ENCODE results near the gene STX1B.
"Not testable (repeated sequence)": the region's sequence is repeated elsewhere in the genome, so short reads cannot be mapped to it uniquely, and the experiment has no call there.

The STX1B gene

DNA sequence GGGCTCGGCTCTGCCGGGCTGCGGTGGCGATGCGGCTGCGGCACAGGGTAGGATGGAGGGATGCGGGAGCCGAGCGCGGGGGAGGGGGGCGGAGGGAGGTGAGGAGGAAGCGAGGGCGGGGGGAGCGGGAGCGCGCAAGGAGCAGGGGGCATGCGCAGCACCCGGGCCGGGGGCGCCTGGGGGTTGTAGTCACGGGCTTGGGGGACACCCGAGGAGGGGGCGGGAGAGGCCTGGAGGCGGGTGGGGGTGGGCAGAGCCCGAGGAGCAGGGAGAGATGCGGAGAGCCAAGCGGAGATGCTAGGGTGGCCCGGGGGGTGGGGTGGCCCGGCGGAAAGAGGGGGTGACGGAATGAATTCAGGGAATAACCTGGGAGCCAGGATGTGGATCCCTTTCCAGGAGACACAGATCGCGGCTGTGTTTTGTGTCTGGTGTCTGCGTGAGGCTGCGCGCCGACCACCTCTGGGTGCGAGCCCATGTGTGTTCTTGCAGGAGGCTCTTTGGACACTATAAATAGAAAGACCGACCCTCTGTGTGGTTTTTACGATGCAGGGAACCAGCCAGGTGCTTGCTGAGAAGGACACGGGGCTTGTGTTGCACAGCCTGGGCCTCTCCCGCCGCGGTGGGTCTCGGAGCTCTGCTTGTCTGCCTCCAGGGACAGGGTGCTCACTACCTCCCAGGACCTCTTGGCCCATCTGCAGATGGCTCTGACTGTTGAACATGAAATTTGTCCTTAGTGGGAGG lies at the start of gene STX1B:
Gene STX1B, minus strand, starts transcription at position 54 of the 741 bp plus-strand sequence. CDS start 242 bp downstream, outside the sequence.
- peak; percentile 59 for DNase-seq

DNA sequence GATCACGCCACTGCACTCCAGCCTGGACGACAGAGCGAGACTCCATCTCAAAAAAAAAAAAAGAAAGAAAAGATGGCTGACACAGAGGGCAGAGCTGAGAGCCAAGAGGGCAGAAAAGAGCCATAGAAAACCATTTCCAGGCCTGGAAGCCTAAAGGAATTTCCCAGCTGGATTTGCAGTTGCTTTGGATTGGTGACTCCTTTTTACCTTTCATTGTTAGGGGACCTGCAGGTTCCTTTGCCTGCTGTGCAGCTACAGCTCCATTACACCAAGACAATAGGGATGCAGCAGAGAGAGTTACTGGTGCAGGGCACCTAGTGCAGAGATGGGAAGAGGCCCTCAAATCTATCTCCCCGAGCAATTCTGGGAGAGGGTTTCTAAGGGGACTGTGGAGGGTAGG lies 45.2 kb upstream of the STX1B start:
- no peak for DNase-seq

DNA sequence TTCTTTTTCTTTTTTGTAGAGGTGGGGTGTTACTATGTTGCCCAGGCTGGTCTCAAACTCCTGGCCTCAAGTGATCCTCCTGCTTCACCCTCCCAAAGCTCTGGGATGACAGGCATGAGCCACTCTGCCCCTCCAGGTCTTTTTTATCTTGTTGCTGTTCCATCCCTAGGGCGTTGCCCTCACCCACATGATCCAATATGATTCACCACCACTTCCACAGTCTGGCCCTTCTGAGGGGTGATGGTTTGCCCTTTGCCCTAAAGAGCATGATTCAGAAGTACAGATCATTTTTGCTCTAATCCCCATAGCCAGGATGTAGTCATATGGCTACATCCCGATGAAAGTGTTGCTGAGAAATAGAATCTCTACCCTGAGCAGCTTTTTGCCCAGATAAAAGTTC lies 41.7 kb upstream of the STX1B start:
- no peak for DNase-seq

GRCh38 chr16:31050280-31051030 lies 40.0 kb upstream of the STX1B start:
- DNase-seq, result no peak

GRCh38 chr16:31043898-31044481 lies 33.6 kb upstream of the STX1B start:
- DNase-seq, result no peak

DNA sequence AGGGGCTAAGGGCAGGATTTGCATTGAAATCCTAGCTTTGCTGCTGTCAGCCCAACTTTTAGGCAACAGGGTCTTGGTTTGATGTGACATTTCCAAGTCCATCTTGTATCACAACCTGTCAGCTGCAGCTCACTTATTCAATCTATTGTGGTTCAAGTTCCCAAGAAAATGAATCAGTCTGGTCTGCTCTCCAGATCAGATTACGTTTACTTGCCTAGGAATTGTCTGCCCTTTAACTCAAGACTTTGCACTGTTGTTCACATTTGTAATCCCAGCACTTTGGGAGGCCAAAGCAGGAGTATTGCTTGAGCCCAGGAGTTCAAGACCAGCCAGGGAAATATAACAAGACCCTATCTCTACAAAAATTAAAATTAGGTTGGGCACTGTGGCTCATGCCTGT lies 32.9 kb upstream of the STX1B start:
- no peak for DNase-seq

GRCh38 chr16:31042866-31043265 lies 32.4 kb upstream of the STX1B start:
- DNase-seq, result no peak

- DNase-seq, result no peak
These were observed 28.6 kb upstream of the STX1B start for GRCh38 chr16:31038993-31039392.

GRCh38 chr16:31036691-31037090 lies 26.3 kb upstream of the STX1B start:
- DNase-seq, result no peak

DNA sequence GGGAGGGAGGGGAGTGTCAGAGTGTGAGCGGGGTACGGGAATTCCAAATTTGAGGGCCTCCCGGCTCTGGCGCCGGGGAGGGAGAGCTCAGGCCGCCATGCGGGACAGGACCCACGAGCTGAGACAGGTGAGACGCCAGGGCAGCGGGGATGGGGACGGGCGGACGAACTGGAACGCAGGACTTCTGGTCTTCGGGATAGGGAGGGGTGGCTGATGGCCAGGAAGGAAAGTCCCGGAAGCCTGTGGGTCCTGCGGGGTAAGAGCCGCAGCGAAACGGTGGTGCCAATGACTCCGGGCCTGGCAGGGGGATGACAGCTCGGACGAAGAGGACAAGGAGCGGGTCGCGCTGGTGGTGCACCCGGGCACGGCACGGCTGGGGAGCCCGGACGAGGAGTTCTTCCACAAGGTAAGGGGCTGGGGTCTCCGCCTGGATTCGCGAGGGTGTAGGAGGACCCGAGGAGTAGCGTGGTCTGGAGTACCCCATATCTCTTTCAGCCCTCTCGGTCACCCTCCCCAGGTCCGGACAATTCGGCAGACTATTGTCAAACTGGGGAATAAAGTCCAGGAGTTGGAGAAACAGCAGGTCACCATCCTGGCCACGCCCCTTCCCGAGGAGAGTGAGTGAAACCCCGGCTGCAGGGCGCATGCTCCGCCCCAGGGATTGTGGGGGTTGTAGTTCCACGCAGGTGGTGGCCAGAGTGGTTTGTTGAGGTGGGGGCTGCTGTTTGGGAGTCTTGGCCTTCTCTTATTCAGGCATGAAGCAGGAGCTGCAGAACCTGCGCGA lies 23.5 kb upstream of the STX1B start:
- DNase-seq, result peak; percentile 86

- peak; percentile 94 for DNase-seq
These were observed 22.6 kb upstream of the STX1B start, which contains the start of gene STX4 for GRCh38 chr16:31032736-31033708. STX4 (plus strand) TSS chr16:31033558; CDS start chr16:31033806, 248 bp downstream.

DNA sequence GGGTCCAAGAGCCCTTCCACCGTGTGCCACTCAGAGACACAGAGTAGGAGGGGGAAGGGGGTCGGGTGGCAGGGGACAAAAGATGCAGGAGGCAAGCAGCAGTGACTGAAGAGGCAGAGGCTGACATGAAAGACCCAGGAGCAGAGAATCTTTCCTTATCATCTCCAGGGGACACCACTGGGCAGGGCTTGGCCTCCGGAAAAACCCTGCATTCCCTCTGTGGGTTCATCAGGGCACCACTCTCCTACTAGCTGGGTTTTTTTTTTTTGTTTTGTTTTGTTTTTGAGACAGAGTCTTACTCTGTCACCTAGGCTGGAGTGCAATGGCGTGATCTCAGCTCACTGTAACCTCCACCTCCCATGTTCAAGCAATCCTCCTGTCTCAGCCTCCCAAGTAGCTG lies 20.8 kb upstream of the STX1B start:
- DNase-seq, result no peak

GRCh38 chr16:31029272-31029671 lies 18.8 kb upstream of the STX1B start:
- DNase-seq, result no peak

DNA sequence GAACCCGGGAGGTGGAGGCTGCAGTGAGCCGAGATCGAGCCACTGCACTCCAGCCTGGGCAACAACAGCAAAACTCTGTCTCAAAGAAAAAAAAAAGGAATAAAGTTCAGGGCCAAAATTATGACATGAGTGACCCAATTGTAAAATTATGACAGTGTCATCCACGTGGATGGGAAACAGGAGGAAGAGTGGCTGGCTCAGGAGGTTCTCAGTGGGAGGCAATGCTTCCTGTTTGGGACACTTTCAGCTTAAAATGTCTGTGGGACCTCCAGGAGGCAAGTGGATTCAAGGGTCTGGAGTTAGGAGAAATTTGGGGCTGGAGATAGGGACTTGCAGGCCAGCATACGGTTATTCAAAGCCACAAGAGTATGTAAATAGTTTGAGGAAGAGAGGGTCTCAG lies 14.9 kb upstream of the STX1B start:
- DNase-seq, result no peak

GRCh38 chr16:31023627-31024226 lies 13.3 kb upstream of the STX1B start:
- DNase-seq, result no peak

GRCh38 chr16:31023252-31023602 lies 12.8 kb upstream of the STX1B start:
- no peak for DNase-seq

DNA sequence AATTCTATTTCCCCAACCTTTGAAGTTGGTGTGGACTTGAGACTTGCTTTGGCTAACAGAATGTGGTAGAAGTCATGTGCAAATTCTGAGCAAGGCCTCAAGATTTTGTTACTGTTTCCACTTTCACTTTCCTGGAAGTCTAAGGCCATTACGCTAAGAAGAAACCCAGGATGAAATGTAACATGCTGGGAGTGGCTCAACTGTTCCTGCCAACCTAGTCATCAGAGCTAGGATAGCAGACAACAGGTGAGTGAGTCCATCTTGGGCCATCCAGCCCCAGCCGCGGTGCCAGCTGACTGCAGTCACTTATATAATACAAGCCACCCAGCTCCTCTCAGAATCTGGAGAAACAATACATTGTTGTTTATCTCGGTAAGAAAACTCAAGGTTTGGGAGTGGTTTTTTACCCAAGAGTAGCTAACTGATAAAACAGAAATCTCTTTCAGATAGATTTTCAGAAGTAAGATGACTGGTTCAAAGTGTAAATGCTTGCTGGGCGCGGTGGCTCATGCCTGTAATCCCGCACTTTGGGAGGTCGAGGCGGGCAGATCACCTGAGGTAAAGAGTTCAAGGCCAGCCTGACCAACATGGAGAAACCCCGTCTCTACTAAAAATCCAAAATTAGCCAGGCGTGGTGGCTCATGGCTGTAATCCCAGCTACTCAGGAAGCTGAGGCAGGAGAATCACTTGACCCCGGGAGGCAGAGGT lies 12.3 kb upstream of the STX1B start:
- DNase-seq, result no peak

DNA sequence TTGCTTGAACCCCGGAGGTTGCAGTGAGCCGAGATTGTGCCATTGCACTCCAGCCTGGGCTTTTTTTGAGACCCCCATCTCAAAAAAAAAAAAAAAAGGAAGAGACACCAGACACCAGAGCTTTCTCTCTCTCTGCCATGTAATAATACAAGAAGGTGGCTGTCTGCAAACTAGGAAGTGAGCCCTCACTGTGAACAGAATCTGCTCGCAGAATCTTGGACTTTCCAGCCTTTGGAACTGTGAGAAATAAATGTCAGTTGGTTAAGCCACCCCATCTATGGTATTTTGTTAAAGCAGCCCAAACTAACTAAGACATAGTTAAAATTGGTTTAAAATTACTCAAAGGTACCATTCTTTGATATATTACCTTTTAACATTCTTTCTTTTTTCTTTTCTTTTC lies 10.1 kb upstream of the STX1B start:
- DNase-seq, result no peak

GRCh38 chr16:31017756-31018155 lies 7.3 kb upstream of the STX1B start:
- not testable (repeated sequence) for DNase-seq

DNA sequence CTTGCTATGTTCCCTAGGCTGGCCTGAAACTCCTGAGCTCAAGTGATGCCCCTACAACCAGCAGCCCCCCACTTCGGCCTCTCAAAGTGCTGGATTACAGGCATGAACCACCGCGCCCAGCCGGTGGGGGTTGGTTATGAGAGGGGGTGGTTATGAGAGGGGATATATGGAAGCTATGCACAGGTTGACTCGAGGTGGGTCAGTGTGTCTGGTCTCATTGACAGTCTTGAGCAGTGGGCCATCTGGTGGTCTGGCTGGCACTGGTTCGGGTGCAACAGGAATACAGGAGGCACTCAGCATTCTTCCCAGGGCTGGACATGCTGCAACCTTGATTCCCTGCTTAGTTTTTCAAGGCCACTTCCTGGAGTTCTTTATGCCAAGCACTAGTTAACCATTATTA lies 5.6 kb upstream of the STX1B start:
- DNase-seq, result no peak

DNA sequence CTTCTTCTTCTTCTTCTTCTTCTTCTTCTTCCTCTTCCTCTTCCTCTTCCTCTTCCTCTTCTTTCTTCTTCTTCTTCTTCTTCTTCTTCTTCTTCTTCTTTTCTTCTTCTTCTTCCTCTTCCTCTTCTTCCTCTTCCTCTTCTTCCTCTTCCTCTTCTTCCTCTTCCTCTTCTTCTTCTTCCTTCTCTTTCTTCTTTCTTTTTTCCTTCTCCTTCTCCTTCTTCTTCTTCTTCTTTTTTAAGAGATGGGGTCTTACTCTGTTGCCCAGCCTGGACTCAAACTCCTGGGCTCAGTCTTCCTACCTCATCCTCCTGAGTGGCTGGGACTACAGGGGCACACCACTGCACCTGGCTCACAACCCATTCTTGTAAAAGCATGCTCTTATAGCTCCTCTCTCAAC lies 2.9 kb upstream of the STX1B start:
- DNase-seq, result not testable (repeated sequence)
